ENCODE measurements around the gene RALGAPB. TPM values are rescaled to one million over a fixed set of nuclear protein-coding genes. Genes with fewer than 3 reads are reported as not detected.

RALGAPB gene
- polyA plus RNA-seq, 2 of the 4 experiments (the other 2 are of a cell fraction): 15.1 to 35.9 TPM

GRCh38 chr20:38559764-38560163, 87.1 kb downstream of the RALGAPB start:
- Histone ChIP-seq H3K9me3 (no peaks in the 10 kb centered on the region), H3K4me3 (no peak overlapping the region), H3K4me2 (no peak overlapping the region), H3K27ac (no peak overlapping the region), H3K4me1 (no peaks in the 10 kb centered on the region)
- TF ChIP-seq CHD2 (IDR thresholded peaks at IDR 0.05; ENCODE audit: low read length, partially characterized antibody) (no peak), MYC (IDR thresholded peaks at IDR 0.05; ENCODE audit: borderline replicate concordance, low read length) (no peak), JUN (IDR thresholded peaks at IDR 0.05) (no peak), CTCF (IDR thresholded peaks at IDR 0.05) (no peak), GATA3 (IDR thresholded peaks at IDR 0.05; ENCODE audit: borderline replicate concordance) (no peak), POLR2AphosphoS2 (conservative IDR thresholded peaks at IDR 0.05; ENCODE audit: low read length) (no peak)
- 94% methylated on average over 3 of the region's 3 CpGs for WGBS (ENCODE audit: missing lambda C conversion rate)
- ChIA-PET CTCF (interaction anchor here (0.6 to 1.0 kb wide), 2 partner anchors 58 to 191 kb away, joined by 4 to 5 read pairs; no protein-coding TSS in a partner anchor), POLR2A (interaction anchor here (0.7 kb wide), 1 partner anchor 491 kb away, joined by 3 read pairs; no protein-coding TSS in a partner anchor)
- DNase-seq (ENCODE audit: low read depth in 1 of 2, low spot score in 1 of 2) (no peak), FAIRE-seq (no peak), ATAC-seq (no peak)

GRCh38 chr20:38563802-38564431, 91.3 kb downstream of the RALGAPB start:
- WGBS (ENCODE audit: missing lambda C conversion rate): 93% methylated on average over 6 of the region's 6 CpGs
- Histone ChIP-seq H3K9me3 (no peaks in the 10 kb centered on the region), H3K27ac (no peak overlapping the region), H3K4me1 (no peaks in the 10 kb centered on the region), H3K4me2 (no peak overlapping the region), H3K4me3 (no peak overlapping the region)
- TF ChIP-seq MAFK (IDR thresholded peaks at IDR 0.05; ENCODE audit: partially characterized antibody) (no peak), NR3C1 (IDR thresholded peaks at IDR 0.05) (no peak), JUNB (IDR thresholded peaks at IDR 0.05) (no peak), EP300 (IDR thresholded peaks at IDR 0.05) (no peak), MYC (IDR thresholded peaks at IDR 0.05; ENCODE audit: borderline replicate concordance, low read length) (no peak), PBX3 (IDR thresholded peaks at IDR 0.05) (no peak), CHD2 (IDR thresholded peaks at IDR 0.05; ENCODE audit: low read length, partially characterized antibody) (no peak), CHD4 (IDR thresholded peaks at IDR 0.05; ENCODE audit: borderline replicate concordance) (no peak), REST (IDR thresholded peaks at IDR 0.05) (no peak), ELK1 (IDR thresholded peaks at IDR 0.05; ENCODE audit: low read depth, low read length) (no peak), KDM1A (IDR thresholded peaks at IDR 0.05; ENCODE audit: low read depth) (no peak), NFE2L2 (conservative IDR thresholded peaks at IDR 0.05; ENCODE audit: low read length) (no peak)
- ATAC-seq (no peak), FAIRE-seq (no peak), DNase-seq (ENCODE audit: low read depth in 1 of 2, low spot score in 1 of 2) (no peak)
- ChIA-PET CTCF (interaction anchor here (0.8 to 1.1 kb wide), 2 partner anchors 16 to 186 kb away, joined by 3 read pairs; no protein-coding TSS in a partner anchor), POLR2A (no interaction called here)

Data from A549 (cell line).